Tibial nerve (tissue), 4 donors: ENCODE measurements around the gene UBE2E2. TPM values are rescaled to one million over a fixed set of nuclear protein-coding genes. Genes with fewer than 3 reads are reported as not detected.

Experiments
- DNase-seq, 2 donors: peaks; one replicate each; pipeline ENCODE4 v3.0.0-alpha.2; 2019; ENCODE audit warnings: low spot score in 2 of 2
- H3K27ac ChIP-seq, 4 donors: fragments of 200-600 bp; sonication (generic) in 3 of 4; one replicate each; pipeline ENCODE4 v1.5.1; 2017 to 2019; ENCODE audit warnings: mild to moderate bottlenecking in 1 of 4
- H3K27me3 ChIP-seq, 2 donors: fragments of 200-600 bp; sonication (generic) in 1 of 2; one replicate each; pipeline versions ENCODE4 v1.5.1 to v1.6.0; 2017 to 2019
- H3K36me3 ChIP-seq, 3 donors: fragments of 200-600 bp; sonication (generic); one replicate each; pipeline ENCODE4 v1.5.1; 2018 to 2019
- H3K4me1 ChIP-seq, 4 donors: fragments of 200-600 bp; sonication (generic) in 3 of 4; one replicate each; pipeline ENCODE4 v1.5.1; 2017 to 2019
- H3K4me3 ChIP-seq, 4 donors: fragments of 200-600 bp; sonication (generic) in 3 of 4; one replicate each; pipeline ENCODE4 v1.5.1; 2017 to 2019; ENCODE audit warnings: mild to moderate bottlenecking in 1 of 4, moderate library complexity in 1 of 4
- H3K9me3 ChIP-seq, 4 donors: fragments of 200-600 bp; sonication (generic) in 3 of 4; one replicate each; pipeline ENCODE4 v1.5.1; 2017 to 2019
- EP300 ChIP-seq, 2 donors: sonication (generic); formaldehyde crosslinking; IDR thresholded peaks; one replicate each; pipeline ENCODE4 v1.6.1; 2017; ENCODE audit warnings: antibody characterized with exemption in 2 of 2, mild to moderate bottlenecking in 1 of 2
- POLR2A ChIP-seq, 2 donors: fragments of 450-650 bp; IDR thresholded peaks; one replicate each; pipeline ENCODE4 v1.6.1; 2017; ENCODE audit warnings: antibody characterized with exemption in 2 of 2, mild to moderate bottlenecking in 2 of 2, moderate library complexity in 2 of 2
- WGBS, 2 donors: methylation state at CpG; one replicate each; pipeline ENCODE4 v1.1.5; 2018; 5-methylcytosine and 5-hydroxymethylcytosine counted together
- total RNA-seq, 4 donors: library from RNA; depleted of rRNA; stranded (reverse); fragments of >200 nt; gene quantifications; one replicate each; pipeline ENCODE4 v1.1.0, GENCODE V29; 2016
- TF ChIP-seq, protein P1 (sequence below), 5 experiments: fragments of 200-600 bp in 3 of 5; fragments of 450-650 bp in 2 of 5; sonication (generic) in 3 of 5; IDR thresholded peaks; one replicate each; pipeline ENCODE4 v1.5.1; 2016 to 2019; ENCODE audit warnings: antibody characterized with exemption in 5 of 5, mild to moderate bottlenecking in 3 of 5, moderate library complexity in 2 of 5

Gene UBE2E2
- total RNA-seq, 4 donors from 2014 or later = 67.1 to 222 (median 130) TPM

DNA sequence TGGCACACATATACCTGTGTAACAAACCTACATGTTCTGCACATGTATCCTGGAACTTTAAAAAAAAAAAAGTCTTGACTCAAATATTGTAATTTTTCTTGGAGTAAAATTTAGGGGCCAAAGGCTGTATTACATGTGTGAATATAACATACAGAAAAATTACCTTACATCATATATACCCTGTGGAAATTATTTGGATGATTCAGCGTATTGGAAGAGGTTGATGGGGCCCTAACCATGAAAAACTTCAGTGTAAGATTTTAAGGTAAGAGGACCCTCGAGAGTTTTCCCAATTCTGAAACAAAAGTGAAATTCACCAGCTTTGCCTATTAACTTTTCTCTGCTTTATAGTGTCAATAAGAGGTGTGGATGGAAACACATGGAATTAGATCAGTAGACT lies 56.4 kb downstream of the UBE2E2 start:
- H3K9me3 ChIP-seq = no peaks in the 10 kb centered on the region
- no peak for TF ChIP-seq EP300 (IDR thresholded peaks at IDR 0.05)
- no peak for TF ChIP-seq POLR2A (IDR thresholded peaks at IDR 0.05)
- TF ChIP-seq, protein P1, sequence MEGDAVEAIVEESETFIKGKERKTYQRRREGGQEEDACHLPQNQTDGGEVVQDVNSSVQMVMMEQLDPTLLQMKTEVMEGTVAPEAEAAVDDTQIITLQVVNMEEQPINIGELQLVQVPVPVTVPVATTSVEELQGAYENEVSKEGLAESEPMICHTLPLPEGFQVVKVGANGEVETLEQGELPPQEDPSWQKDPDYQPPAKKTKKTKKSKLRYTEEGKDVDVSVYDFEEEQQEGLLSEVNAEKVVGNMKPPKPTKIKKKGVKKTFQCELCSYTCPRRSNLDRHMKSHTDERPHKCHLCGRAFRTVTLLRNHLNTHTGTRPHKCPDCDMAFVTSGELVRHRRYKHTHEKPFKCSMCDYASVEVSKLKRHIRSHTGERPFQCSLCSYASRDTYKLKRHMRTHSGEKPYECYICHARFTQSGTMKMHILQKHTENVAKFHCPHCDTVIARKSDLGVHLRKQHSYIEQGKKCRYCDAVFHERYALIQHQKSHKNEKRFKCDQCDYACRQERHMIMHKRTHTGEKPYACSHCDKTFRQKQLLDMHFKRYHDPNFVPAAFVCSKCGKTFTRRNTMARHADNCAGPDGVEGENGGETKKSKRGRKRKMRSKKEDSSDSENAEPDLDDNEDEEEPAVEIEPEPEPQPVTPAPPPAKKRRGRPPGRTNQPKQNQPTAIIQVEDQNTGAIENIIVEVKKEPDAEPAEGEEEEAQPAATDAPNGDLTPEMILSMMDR (IDR thresholded peaks at IDR 0.05) = no peak
- H3K27me3 ChIP-seq = no peaks in the 10 kb centered on the region
- H3K36me3 ChIP-seq = no peaks in the 10 kb centered on the region
- no peak overlapping the region for H3K27ac ChIP-seq
- peaks cover 0 to 30% (median 2%) of the 10 kb centered on the region in 4 donors for H3K4me1 ChIP-seq
- H3K4me3 ChIP-seq = no peak overlapping the region
- DNase-seq = no peak
- 44 to 70% methylated on average over 2 of the region's 2 CpGs for WGBS, 2 donors

DNA sequence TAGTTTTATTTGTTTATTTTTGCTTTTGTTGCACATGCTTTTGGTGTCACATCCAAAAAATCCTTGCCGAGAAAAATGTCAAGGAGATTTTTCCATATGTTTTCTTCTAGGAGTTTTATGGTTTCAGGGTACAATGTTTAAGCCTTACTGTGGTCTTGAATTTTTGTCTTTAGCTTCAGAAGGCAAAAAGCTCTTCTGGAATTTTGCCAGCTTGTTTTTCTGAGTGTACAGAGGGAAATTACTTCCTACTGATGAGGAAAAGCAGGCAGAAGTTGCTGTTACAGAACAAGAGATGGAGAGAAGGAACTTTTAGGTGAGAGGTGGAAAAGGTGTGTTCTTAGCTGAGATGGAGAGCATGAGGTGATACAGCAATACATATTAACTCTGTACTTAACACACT lies 59.6 kb downstream of the UBE2E2 start:
- Histone ChIP-seq H3K27ac (no peak overlapping the region), H3K4me1 (peaks cover 0 to 21% (median 2%) of the 10 kb centered on the region in 4 donors), H3K27me3 (no peaks in the 10 kb centered on the region), H3K4me3 (no peak overlapping the region), H3K36me3 (no peaks in the 10 kb centered on the region), H3K9me3 (no peaks in the 10 kb centered on the region)
- WGBS, 2 donors = 68 to 72% methylated on average over 1 of the region's 1 CpG
- no peak for TF ChIP-seq POLR2A (IDR thresholded peaks at IDR 0.05)
- TF ChIP-seq, protein P1 (IDR thresholded peaks at IDR 0.05) = no peak
- TF ChIP-seq EP300 (IDR thresholded peaks at IDR 0.05) = no peak
- DNase-seq = no peak

DNA sequence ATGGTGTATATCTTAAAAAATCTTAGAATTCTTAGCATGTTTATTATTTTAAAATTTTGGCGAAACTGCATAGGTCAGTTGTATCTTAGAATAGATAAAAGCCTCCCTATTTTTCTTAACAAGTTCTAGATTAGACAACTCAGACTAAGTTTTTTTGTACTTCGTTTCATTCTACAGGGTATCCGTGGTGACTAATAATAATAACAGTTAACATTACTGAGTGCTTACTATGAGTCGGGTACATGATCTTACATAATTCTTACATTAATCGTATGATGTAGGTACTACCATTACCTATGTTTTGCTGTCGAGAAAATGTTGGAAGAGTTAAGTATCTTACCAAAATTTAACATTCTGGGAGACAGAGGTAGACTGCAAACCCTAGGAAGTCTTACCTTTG lies 60.7 kb downstream of the UBE2E2 start:
- no peak overlapping the region for H3K27ac ChIP-seq
- no peaks in the 10 kb centered on the region for H3K9me3 ChIP-seq
- H3K36me3 ChIP-seq = no peaks in the 10 kb centered on the region
- H3K27me3 ChIP-seq = no peaks in the 10 kb centered on the region
- H3K4me1 ChIP-seq = peaks cover 0 to 21% (median 2%) of the 10 kb centered on the region in 4 donors
- TF ChIP-seq EP300 (IDR thresholded peaks at IDR 0.05) (no peak), POLR2A (IDR thresholded peaks at IDR 0.05) (no peak)
- TF ChIP-seq, protein P1 (IDR thresholded peaks at IDR 0.05) = no peak
- H3K4me3 ChIP-seq = no peak overlapping the region
- WGBS, 2 donors = 62 to 63% methylated on average over 6 of the region's 6 CpGs
- DNase-seq = no peak

GRCh38 chr3:23264413-23264812 lies 61.3 kb downstream of the UBE2E2 start:
- H3K27ac ChIP-seq = no peak overlapping the region
- TF ChIP-seq, protein P1 (IDR thresholded peaks at IDR 0.05) = no peak
- TF ChIP-seq EP300 (IDR thresholded peaks at IDR 0.05) (no peak), POLR2A (IDR thresholded peaks at IDR 0.05) (no peak)
- peaks cover 0 to 23% (median 2%) of the 10 kb centered on the region in 4 donors for H3K4me1 ChIP-seq
- WGBS, 2 donors = 94 to 96% methylated on average over 1 of the region's 1 CpG
- no peaks in the 10 kb centered on the region for H3K36me3 ChIP-seq
- no peaks in the 10 kb centered on the region for H3K27me3 ChIP-seq
- H3K4me3 ChIP-seq = no peak overlapping the region
- no peaks in the 10 kb centered on the region for H3K9me3 ChIP-seq
- no peak for DNase-seq

GRCh38 chr3:23270423-23270822 lies 67.3 kb downstream of the UBE2E2 start:
- Histone ChIP-seq H3K36me3 (peaks cover 0 to 10% (median 0%) of the 10 kb centered on the region in 3 donors), H3K4me3 (no peak overlapping the region), H3K27me3 (no peaks in the 10 kb centered on the region), H3K9me3 (peaks cover 0 to 10% (median 0%) of the 10 kb centered on the region in 4 donors), H3K27ac (no peak overlapping the region), H3K4me1 (peaks cover 0 to 10% (median 0%) of the 10 kb centered on the region in 4 donors)
- 85 to 92% methylated on average over 3 of the region's 3 CpGs for WGBS, 2 donors
- DNase-seq = no peak
- TF ChIP-seq EP300 (IDR thresholded peaks at IDR 0.05) = no peak
- TF ChIP-seq POLR2A (IDR thresholded peaks at IDR 0.05) = no peak
- TF ChIP-seq, protein P1 (IDR thresholded peaks at IDR 0.05) = no peak
